IgD-negative memory B cell (primary cell): ENCODE measurements around the gene KRTAP9-7. TPM values are rescaled to one million over a fixed set of nuclear protein-coding genes. Genes with fewer than 3 reads are reported as not detected.

Experiments
- H3K27ac Mint-ChIP-seq, 3 donors: one replicate each; pipeline ENCODE4 v1.8.0; 2020 to 2022; ENCODE audit warnings: mild to moderate bottlenecking in 3 of 3, mixed read lengths in 3 of 3, moderate library complexity in 1 of 3
- H3K27me3 Mint-ChIP-seq: one replicate; pipeline ENCODE4 v1.8.0; 2021; ENCODE audit warnings: mixed read lengths
- H3K36me3 Mint-ChIP-seq: one replicate; pipeline ENCODE4 v1.8.0; 2020; ENCODE audit warnings: mild to moderate bottlenecking, mixed read lengths
- H3K4me1 Mint-ChIP-seq, 3 donors: one replicate each; pipeline ENCODE4 v1.8.0; 2020 to 2022; ENCODE audit warnings: mixed read lengths in 3 of 3, mild to moderate bottlenecking in 1 of 3
- H3K4me3 Mint-ChIP-seq, 4 donors: one replicate each; pipeline ENCODE4 v1.8.0; 2020 to 2022; ENCODE audit warnings: mild to moderate bottlenecking in 4 of 4, mixed read lengths in 4 of 4, moderate library complexity in 3 of 4
- H3K9me3 Mint-ChIP-seq, 3 donors: one replicate each; pipeline ENCODE4 v1.8.0; 2020 to 2021; ENCODE audit warnings: mixed read lengths in 3 of 3, mild to moderate bottlenecking in 1 of 3
- polyA plus RNA-seq: library from polyadenylated mRNA; unstranded; fragments of 300-500 nt; fragmentation: Illumina TruSeq; gene quantifications from one replicate; pipeline ENCODE4 v1.2.3, GENCODE V29; 2021

Gene KRTAP9-7
- polyA plus RNA-seq, 1 donor from 2014 or later, result not detected

DNA sequence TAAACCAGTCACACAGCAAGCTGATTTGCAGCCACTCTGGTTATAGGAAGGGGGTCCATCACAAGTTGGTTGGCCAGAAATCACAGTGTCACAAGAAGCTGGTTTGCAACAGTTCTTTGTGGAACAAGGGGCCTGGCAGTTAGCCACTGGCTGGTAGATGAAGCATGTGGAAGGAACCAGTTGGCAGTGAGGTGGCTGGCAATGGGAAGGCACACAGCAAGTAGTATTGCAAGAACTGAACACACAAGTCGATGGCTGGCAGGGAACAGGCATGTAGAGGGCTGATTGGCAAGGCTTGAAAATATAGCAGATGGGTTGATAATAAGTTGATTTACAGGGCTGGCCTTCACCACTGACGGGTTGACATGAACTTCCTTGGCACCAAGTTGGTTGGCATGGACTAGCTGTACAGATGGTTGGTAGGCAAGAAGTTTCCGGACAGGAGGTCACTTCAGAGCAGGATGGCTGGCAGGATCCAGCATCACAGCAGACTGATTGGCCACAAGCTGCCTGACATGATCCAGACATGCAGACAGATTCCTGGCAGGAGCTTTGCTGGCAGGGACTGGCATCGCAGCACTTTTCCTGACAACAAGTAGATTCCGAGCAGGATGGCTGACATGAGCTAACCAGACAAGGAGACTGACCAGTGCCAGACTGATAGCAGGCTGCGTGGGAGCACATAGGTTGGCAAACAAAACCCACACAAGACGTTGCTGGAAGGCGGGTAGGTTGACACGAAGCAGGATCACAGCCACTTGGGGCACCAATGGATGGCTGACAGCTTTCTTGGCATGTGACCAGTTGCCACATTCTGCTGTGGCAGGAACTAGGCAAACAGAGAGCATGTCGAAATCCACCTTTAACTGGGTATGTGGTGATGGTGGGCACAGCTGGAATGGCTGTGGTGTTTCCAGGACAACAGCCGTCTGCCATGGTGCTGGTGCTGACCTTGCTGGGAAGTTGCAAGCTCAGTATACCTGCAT is 26.7 kb downstream of the KRTAP9-7 start, which contains the start of gene KRTAP29-1:
TSS of gene KRTAP29-1 (minus strand) at position 936 of the 986 bp plus-strand sequence. CDS start at position 936, 0 bp downstream.
- Mint-ChIP-seq H3K27ac (no peak within 1 kb of the TSS), H3K36me3 (no peaks in the 10 kb centered on the region), H3K4me1 (peaks cover 8 to 23% (median 20%) of the 10 kb centered on the region in 3 donors), H3K9me3 (peaks cover 0 to 6% (median 2%) of the 10 kb centered on the region in 3 donors), H3K27me3 (peaks cover 16% of the 10 kb centered on the region), H3K4me3 (peak within 1 kb of the TSS in 1 of 4 donors; percentile 30)

DNA sequence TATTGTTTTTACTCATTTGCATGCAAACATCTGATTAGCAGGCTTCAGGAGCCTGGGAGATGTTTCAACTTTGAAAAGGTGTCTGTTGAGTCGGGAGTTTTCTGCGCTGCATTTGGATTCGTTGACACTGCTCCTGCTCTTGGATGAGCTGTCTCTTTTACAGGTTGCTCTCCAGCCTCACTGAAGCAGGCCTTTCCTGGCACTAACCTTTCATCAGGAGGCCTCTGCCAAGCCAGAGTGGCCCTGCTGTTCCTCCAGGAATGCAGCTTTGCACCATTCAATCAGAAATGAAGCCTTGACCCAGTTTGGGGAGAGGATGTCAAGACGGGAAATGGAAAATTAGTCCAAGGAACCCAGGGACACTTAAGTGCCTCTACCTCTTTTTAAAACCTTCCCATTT is 27.5 kb downstream of the KRTAP9-7 start:
- no peak overlapping the region for H3K27ac Mint-ChIP-seq
- H3K27me3 Mint-ChIP-seq, result peaks cover 16% of the 10 kb centered on the region
- no peak overlapping the region for H3K4me3 Mint-ChIP-seq
- no peaks in the 10 kb centered on the region for H3K36me3 Mint-ChIP-seq
- H3K4me1 Mint-ChIP-seq, result peaks cover 8 to 30% (median 28%) of the 10 kb centered on the region in 3 donors
- peaks cover 0 to 6% (median 2%) of the 10 kb centered on the region in 3 donors for H3K9me3 Mint-ChIP-seq

- Mint-ChIP-seq H3K9me3 (peaks cover 0 to 6% (median 2%) of the 10 kb centered on the region in 3 donors), H3K27me3 (peaks cover 12% of the 10 kb centered on the region), H3K4me3 (peak overlapping the region in 1 of 4 donors; percentile 30), H3K27ac (no peak overlapping the region), H3K36me3 (no peaks in the 10 kb centered on the region), H3K4me1 (peaks cover 17 to 39% (median 39%) of the 10 kb centered on the region in 3 donors)
Observed at GRCh38 chr17:41304091-41304490, 28.6 kb downstream of the KRTAP9-7 start.

- Mint-ChIP-seq H3K4me1 (peaks cover 22 to 47% (median 34%) of the 10 kb centered on the region in 3 donors), H3K27ac (peak overlapping the region; percentile 46 to 89 (median 76)), H3K4me3 (peak overlapping the region in 2 of 4 donors; percentile 2 to 71), H3K9me3 (no peaks in the 10 kb centered on the region), H3K36me3 (no peaks in the 10 kb centered on the region), H3K27me3 (peaks cover 5% of the 10 kb centered on the region)
Observed at GRCh38 chr17:41307647-41308046, 32.1 kb downstream of the KRTAP9-7 start.

GRCh38 chr17:41308251-41308917 is 32.9 kb downstream of the KRTAP9-7 start:
- H3K36me3 Mint-ChIP-seq, result no peaks in the 10 kb centered on the region
- peaks cover 7% of the 10 kb centered on the region for H3K27me3 Mint-ChIP-seq
- peak overlapping the region; percentile 76 to 94 (median 89) for H3K27ac Mint-ChIP-seq
- H3K9me3 Mint-ChIP-seq, result no peaks in the 10 kb centered on the region
- H3K4me3 Mint-ChIP-seq, result peak overlapping the region; percentile 21 to 77 (median 64)
- H3K4me1 Mint-ChIP-seq, result peaks cover 22 to 45% (median 34%) of the 10 kb centered on the region in 3 donors

GRCh38 chr17:41308918-41309359 is 33.4 kb downstream of the KRTAP9-7 start, which contains the start of gene KRTAP16-1:
Gene KRTAP16-1 (minus strand): TSS chr17:41309309. CDS start chr17:41309253, 56 bp downstream.
- Mint-ChIP-seq H3K4me1 (peaks cover 18 to 40% (median 34%) of the 10 kb centered on the region in 3 donors), H3K36me3 (no peaks in the 10 kb centered on the region), H3K9me3 (no peaks in the 10 kb centered on the region), H3K27ac (peak within 1 kb of the TSS; percentile 76 to 94 (median 89)), H3K4me3 (peak within 1 kb of the TSS; percentile 21 to 77 (median 64)), H3K27me3 (peaks cover 7% of the 10 kb centered on the region)

GRCh38 chr17:41311111-41311510 is 35.6 kb downstream of the KRTAP9-7 start:
- Mint-ChIP-seq H3K36me3 (no peaks in the 10 kb centered on the region), H3K4me3 (no peak overlapping the region), H3K9me3 (no peaks in the 10 kb centered on the region), H3K4me1 (peaks cover 15 to 37% (median 29%) of the 10 kb centered on the region in 3 donors), H3K27me3 (peaks cover 15% of the 10 kb centered on the region), H3K27ac (peak overlapping the region in 1 of 3 donors; percentile 20)

DNA sequence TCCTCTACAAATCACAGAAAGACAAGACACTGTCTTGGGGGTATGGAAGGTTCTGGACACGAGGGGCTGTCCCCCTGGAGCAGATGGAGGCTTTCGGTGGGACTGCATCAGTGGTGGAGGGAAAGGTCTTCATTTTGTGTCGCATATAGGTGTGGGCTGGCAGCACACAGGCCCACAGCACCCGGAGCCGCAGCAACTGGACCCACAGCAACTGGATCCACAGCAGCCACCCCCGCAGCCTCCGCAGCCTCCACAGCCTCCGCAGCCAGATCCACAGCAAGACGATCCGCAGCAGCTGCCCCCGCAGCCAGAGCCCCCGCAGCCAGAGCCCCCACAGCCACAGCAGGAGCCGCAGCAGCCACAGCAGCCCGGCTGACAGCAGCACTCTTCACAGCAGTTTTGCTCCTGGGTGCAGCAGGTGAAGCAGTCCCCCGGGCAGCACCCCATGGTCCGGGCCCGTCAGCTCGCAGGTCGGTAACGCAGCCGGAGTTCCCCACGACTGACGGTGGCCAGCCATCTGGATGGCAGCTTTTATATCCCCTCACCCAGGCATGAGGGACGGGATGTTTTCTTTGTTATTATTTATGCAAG is 39.8 kb downstream of the KRTAP9-7 start, which contains the start of gene KRTAP17-1:
TSS of gene KRTAP17-1 (minus strand) at position 507 of the 591 bp plus-strand sequence. CDS start at position 447, 60 bp downstream.
- Mint-ChIP-seq H3K9me3 (peaks cover 3 to 12% (median 4%) of the 10 kb centered on the region in 3 donors), H3K36me3 (no peaks in the 10 kb centered on the region), H3K4me1 (peaks cover 0 to 6% (median 2%) of the 10 kb centered on the region in 3 donors), H3K4me3 (no peak within 1 kb of the TSS), H3K27ac (peak within 1 kb of the TSS in 1 of 3 donors; percentile 5), H3K27me3 (peaks cover 15% of the 10 kb centered on the region)

GRCh38 chr17:41315814-41316445 is 40.4 kb downstream of the KRTAP9-7 start:
- Mint-ChIP-seq H3K36me3 (no peaks in the 10 kb centered on the region), H3K27ac (no peak overlapping the region), H3K9me3 (peaks cover 3 to 18% (median 7%) of the 10 kb centered on the region in 3 donors), H3K4me1 (peaks cover 0 to 6% (median 2%) of the 10 kb centered on the region in 3 donors), H3K27me3 (peaks cover 15% of the 10 kb centered on the region), H3K4me3 (no peak overlapping the region)

DNA sequence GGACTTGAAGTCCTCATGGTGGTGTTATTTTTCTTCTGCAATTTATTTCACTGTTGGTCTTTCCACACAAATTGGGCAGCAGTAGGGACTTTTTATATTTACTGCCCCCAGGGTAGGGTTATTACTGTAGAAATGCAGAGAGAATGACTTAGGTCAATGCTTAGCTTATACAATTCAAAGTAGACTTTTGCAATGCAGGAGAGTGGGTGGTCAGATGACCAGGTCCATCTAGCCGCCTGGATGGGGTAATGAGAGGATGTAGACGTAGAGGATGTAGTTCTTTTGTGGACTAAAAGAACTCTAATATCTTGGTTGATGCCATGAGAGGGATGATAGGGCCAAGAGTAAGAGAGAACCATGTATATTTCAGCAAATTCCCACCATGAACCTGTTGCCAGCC is 42.7 kb downstream of the KRTAP9-7 start:
- Mint-ChIP-seq H3K27ac (no peak overlapping the region), H3K27me3 (peaks cover 11% of the 10 kb centered on the region), H3K9me3 (peaks cover 3 to 18% (median 7%) of the 10 kb centered on the region in 3 donors), H3K36me3 (no peaks in the 10 kb centered on the region), H3K4me1 (peaks cover 2 to 7% (median 7%) of the 10 kb centered on the region in 3 donors), H3K4me3 (no peak overlapping the region)

- Mint-ChIP-seq H3K27ac (peak overlapping the region in 1 of 3 donors; percentile 74), H3K27me3 (no peaks in the 10 kb centered on the region), H3K4me1 (peaks cover 2 to 9% (median 7%) of the 10 kb centered on the region in 3 donors), H3K36me3 (no peaks in the 10 kb centered on the region), H3K9me3 (peaks cover 3 to 18% (median 7%) of the 10 kb centered on the region in 3 donors), H3K4me3 (no peak overlapping the region)
Observed at GRCh38 chr17:41322094-41322902, 46.8 kb downstream of the KRTAP9-7 start.

DNA sequence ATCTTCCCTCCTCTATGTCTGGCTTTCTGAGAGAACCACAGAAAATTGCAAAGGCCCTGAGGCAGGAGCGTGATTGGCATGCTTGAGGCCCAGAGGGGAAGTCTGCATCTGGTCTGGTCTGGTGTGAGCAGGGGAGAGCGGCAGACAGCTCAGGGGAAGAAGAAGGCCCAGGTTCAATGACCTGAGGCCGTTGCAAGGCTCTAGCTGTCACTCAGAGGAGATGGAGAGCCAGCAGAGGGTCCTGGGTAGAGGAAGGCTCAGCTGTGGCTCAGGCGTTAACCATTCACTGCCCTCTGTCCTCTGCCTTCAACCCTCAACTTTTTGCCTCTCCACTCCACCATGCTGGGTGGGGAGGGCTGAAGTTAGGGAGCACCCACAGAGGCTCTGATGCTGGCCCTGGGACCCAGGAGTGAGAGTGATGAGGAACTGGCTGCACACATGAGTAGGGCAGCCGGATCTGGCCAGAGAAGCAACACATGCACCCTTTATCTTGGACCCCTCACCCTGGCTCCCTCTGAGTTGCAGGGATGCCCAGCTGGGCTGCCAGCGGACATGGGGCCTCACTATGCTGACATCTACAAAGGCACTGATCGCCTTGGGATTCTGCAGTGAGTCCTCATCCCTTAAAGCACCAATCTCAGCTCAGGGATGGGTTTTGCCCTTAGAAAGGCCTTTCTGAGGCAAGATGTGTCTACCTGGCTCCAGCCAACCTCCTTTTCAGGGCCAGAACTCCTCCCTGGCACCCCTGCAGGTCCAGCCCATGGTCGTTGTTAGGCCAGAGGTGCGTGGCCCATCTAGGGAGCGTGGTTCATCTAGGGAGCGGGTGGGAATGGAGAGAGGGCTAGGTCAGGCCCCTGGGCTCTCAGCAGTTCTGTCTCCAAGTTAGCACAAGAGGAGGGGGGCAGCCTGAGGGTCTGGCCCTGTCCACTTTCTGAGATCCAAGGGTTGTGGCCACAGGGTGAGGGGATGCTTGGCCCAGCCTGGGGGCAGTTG is 47.7 kb downstream of the KRTAP9-7 start:
- Mint-ChIP-seq H3K4me3 (no peak overlapping the region), H3K4me1 (peaks cover 2 to 9% (median 7%) of the 10 kb centered on the region in 3 donors)

More for the DNA sequence above, 47.7 kb downstream of the KRTAP9-7 start:
- Mint-ChIP-seq H3K36me3 (no peaks in the 10 kb centered on the region), H3K27ac (peak overlapping the region in 1 of 3 donors; percentile 74), H3K9me3 (peaks cover 3 to 18% (median 7%) of the 10 kb centered on the region in 3 donors), H3K27me3 (no peaks in the 10 kb centered on the region)
